Stomach (tissue), 9 donors: ENCODE measurements around the gene PDE8A. TPM values are rescaled to one million over a fixed set of nuclear protein-coding genes. Genes with fewer than 3 reads are reported as not detected.

Experiments used
- DNase-seq, 2 donors: peaks; one replicate each; pipeline versions ENCODE4 v3.0.0 to v3.0.0-alpha.2; 2013 to 2019
- H3K27ac ChIP-seq, 5 donors: fragments of 200-600 bp in 4 of 5; sonication (generic) in 4 of 5; one replicate each; pipeline ENCODE4 v1.5.1; 2013 to 2019; ENCODE audit warnings: mild to moderate bottlenecking in 1 of 5, moderate library complexity in 1 of 5
- H3K27me3 ChIP-seq, 3 donors: fragments of 200-600 bp; sonication (generic); one replicate each; pipeline ENCODE4 v1.5.1; 2017 to 2019; ENCODE audit warnings: mixed run types in 1 of 3
- H3K36me3 ChIP-seq, 4 donors: fragments of 200-600 bp; sonication (generic); 1 replicate in 3 of 4; 2 replicates in 1 of 4; pipeline ENCODE4 v1.5.1; 2016 to 2019
- H3K4me1 ChIP-seq, 4 donors: fragments of 200-600 bp; sonication (generic); one replicate each; pipeline ENCODE4 v1.5.1; 2016 to 2019
- H3K4me3 ChIP-seq, 4 donors: fragments of 200-600 bp; sonication (generic) in 3 of 4; one replicate each; pipeline ENCODE4 v1.5.1; 2016 to 2019; ENCODE audit warnings: mild to moderate bottlenecking in 1 of 4
- H3K9me3 ChIP-seq, 4 donors: fragments of 200-600 bp; sonication (generic); one replicate each; pipeline ENCODE4 v1.5.1; 2016 to 2019
- CTCF ChIP-seq, 7 experiments: fragments of 450-650 bp in 4 of 7; fragments of 200-600 bp in 3 of 7; sonication (generic) in 3 of 7; IDR thresholded peaks; one replicate each; pipeline ENCODE4 v1.5.1; 2016 to 2019; ENCODE audit warnings: antibody characterized with exemption in 7 of 7, control low read depth in 2 of 7, mild to moderate bottlenecking in 1 of 7
- EP300 ChIP-seq: sonication (generic); formaldehyde crosslinking; IDR thresholded peaks from one replicate; pipeline ENCODE4 v1.6.1; 2017; ENCODE audit warnings: antibody characterized with exemption
- POLR2A ChIP-seq, 4 donors: fragments of 450-650 bp; IDR thresholded peaks; one replicate each; pipeline ENCODE4 v1.6.1; 2016; ENCODE audit warnings: antibody characterized with exemption in 4 of 4, control low read depth in 2 of 4, mild to moderate bottlenecking in 1 of 4, moderate library complexity in 1 of 4
- POLR2AphosphoS5 ChIP-seq, 3 donors: sonication (generic); formaldehyde crosslinking; IDR thresholded peaks; one replicate each; pipeline ENCODE4 v1.6.1; 2016; ENCODE audit warnings: antibody characterized with exemption in 3 of 3
- WGBS, 5 donors: extraction: QIAGEN DNeasy Blood & Tissue Kit in 3 of 5; methylation state at CpG; one replicate each; pipeline versions ENCODE4 v1.1.5 to v1.1.7; 2013 to 2018; 5-methylcytosine and 5-hydroxymethylcytosine counted together
- intact Hi-C: fragments of 100-400 bp; cut with DNase I; formaldehyde crosslinking; loops from one replicate; pipeline ENCODE4 v1.15.1; 2023; ENCODE audit warnings: low total_unique reads
- polyA plus RNA-seq, 3 donors: library from polyadenylated mRNA; stranded (reverse); fragments of 200-250 nt; gene quantifications; one replicate each; pipeline ENCODE4 v1.2.3, GENCODE V29; 2013
- total RNA-seq, 5 donors: library from RNA; depleted of rRNA; stranded (reverse); fragments of >200 nt; gene quantifications; one replicate each; pipeline versions ENCODE4 v1.1.0 to v1.2.3, GENCODE V29; 2014 to 2016
- donor health status: healthy with polysubstance abuse.
- donor health status: Bipolar disorder and iron deficiency.
- donor health status: healthy.

The PDE8A gene
- total and polyA plus RNA-seq, 8 donors, result 15.6 to 85.9 (median 38.3) TPM

DNA sequence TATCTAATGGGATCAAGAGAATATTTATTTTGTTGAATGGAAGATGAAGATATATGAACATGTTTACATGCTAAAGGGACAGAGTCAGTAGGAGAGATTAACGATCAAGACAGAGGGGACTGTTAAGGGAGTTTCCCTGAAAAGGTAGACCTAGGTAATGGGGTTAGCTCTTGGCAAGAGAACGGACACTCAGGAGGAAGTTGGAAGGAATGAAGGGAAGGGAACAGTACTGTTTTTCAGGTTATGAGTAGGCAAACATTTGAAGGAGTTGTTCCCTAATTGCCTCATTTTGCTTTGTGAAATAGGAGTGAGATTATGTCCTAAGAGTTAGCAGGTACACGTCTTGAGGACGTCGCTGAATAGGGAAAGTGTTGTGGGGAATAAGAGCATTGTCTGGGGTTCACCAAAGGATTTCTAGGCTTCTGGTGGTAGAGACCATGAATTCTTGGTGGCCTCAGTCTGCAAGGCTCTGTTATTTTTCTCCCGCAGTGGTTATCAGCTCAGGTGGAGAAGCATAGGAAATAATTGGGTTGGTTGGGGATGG lies 41.3 kb downstream of the PDE8A start:
- Histone ChIP-seq H3K36me3 (no peaks in the 10 kb centered on the region), H3K27ac (peak overlapping the region in 3 of 5 donors; percentile 49 to 72 (median 54)), H3K4me3 (no peak overlapping the region), H3K9me3 (no peaks in the 10 kb centered on the region), H3K4me1 (peaks cover 51 to 67% (median 65%) of the 10 kb centered on the region in 4 donors), H3K27me3 (no peaks in the 10 kb centered on the region)
- intact Hi-C loops, result no loop called here
- DNase-seq, result no peak
- TF ChIP-seq POLR2AphosphoS5 (IDR thresholded peaks at IDR 0.05) (peak in 1 of 3 donors; percentile 18), EP300 (no peak), POLR2A (IDR thresholded peaks at IDR 0.05) (no peak), CTCF (IDR thresholded peaks at IDR 0.05) (no peak)
- 51 to 67% (median 53%) methylated on average over 6 of the region's 6 CpGs for WGBS, 5 donors

DNA sequence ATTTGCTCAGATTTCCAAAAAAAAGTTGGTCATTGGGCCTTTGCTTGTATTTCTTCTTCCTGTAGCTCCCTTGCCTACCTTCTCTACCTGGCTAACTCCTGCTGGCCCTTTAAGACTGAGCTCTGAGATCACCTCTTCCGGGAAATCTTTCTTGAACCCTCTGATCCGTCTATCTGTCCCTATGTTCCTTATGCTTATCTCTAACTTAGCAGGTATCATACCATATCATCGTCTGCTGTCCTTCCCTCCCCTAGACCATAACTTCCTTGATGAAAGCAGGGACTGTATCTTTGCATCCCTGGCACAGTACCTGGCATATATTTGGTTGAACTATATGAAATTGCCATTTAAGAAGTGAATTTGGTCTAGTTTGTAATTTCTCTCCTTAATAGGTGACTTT lies 42.3 kb downstream of the PDE8A start:
- TF ChIP-seq EP300 (no peak), POLR2A (IDR thresholded peaks at IDR 0.05) (no peak), CTCF (IDR thresholded peaks at IDR 0.05) (no peak), POLR2AphosphoS5 (IDR thresholded peaks at IDR 0.05) (no peak)
- 44 to 76% (median 70%) methylated on average over 3 of the region's 3 CpGs for whole genome bisulfite sequencing, 5 donors

GRCh38 chr15:85024509-85025336 lies 43.1 kb downstream of the PDE8A start:
- H3K9me3 ChIP-seq, result no peaks in the 10 kb centered on the region
- DNase-seq, result no peak
- H3K4me3 ChIP-seq, result no peak overlapping the region
- intact Hi-C loops, result no loop called here
- no peaks in the 10 kb centered on the region for H3K27me3 ChIP-seq
- peak overlapping the region; percentile 3 to 72 (median 54) for H3K27ac ChIP-seq
- 29 to 50% (median 35%) methylated on average over 4 of the region's 4 CpGs for WGBS, 5 donors
- peaks cover 60 to 85% (median 78%) of the 10 kb centered on the region in 4 donors for H3K4me1 ChIP-seq
- H3K36me3 ChIP-seq, result no peaks in the 10 kb centered on the region
- TF ChIP-seq POLR2A (IDR thresholded peaks at IDR 0.05) (no peak), POLR2AphosphoS5 (IDR thresholded peaks at IDR 0.05) (peak in 1 of 3 donors; percentile 8)

More for the DNA sequence above, 42.3 kb downstream of the PDE8A start:
- no peaks in the 10 kb centered on the region for H3K27me3 ChIP-seq
- peak overlapping the region in 4 of 5 donors; percentile 3 to 72 (median 55) for H3K27ac ChIP-seq
- no peak overlapping the region for H3K4me3 ChIP-seq
- intact Hi-C loops, result no loop called here
- DNase-seq, result no peak
- H3K36me3 ChIP-seq, result no peaks in the 10 kb centered on the region
- no peaks in the 10 kb centered on the region for H3K9me3 ChIP-seq
- H3K4me1 ChIP-seq, result peaks cover 59 to 78% (median 74%) of the 10 kb centered on the region in 4 donors

DNA sequence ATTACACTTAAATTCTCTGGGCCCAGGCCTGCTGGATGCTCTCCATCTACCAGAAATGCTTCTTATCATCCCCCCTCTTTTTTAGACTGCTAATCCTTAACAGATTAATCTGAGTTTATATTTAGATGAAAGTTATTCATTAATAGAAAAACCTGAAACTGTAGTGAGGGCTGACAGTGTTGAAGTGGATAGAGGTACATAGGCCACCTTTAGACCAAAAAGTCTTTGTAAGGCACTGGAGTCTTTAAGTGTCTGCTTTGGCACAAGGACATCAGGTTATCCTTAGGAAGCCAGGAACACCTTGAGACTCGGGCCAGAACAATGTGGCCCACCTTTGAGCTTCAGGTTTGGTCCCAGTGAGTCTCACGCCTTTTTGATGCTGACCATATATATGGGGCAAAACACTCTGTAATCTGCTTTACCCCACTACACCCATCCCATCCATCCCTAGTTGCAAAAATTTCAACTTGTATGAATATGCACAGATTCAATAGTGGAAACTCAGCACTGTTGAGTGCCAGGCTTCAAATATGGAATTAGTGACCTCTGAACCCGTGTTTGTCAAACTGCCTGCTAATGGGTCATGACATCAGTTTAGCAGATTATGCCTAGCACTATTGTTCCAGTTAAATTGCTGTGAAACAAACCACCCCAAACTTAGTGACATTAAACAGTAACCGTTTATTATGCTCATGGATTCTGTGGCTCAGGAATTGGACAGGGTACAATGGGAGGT lies 44.0 kb downstream of the PDE8A start:
- H3K4me3 ChIP-seq, result no peak overlapping the region
- H3K36me3 ChIP-seq, result no peaks in the 10 kb centered on the region
- 34 to 48% (median 40%) methylated on average over 4 of the region's 4 CpGs for WGBS, 5 donors
- H3K9me3 ChIP-seq, result no peaks in the 10 kb centered on the region
- intact Hi-C loops, result no loop called here
- no peaks in the 10 kb centered on the region for H3K27me3 ChIP-seq
- TF ChIP-seq POLR2A (IDR thresholded peaks at IDR 0.05), result no peak
- no peak for TF ChIP-seq POLR2AphosphoS5 (IDR thresholded peaks at IDR 0.05)
- TF ChIP-seq EP300, result no peak
- no peak for TF ChIP-seq CTCF (IDR thresholded peaks at IDR 0.05)
- peak overlapping the region in 4 of 5 donors; percentile 38 to 72 (median 55) for H3K27ac ChIP-seq
- DNase-seq, result no peak
- H3K4me1 ChIP-seq, result peaks cover 70 to 91% (median 84%) of the 10 kb centered on the region in 4 donors
